ENCODE data around the gene XPO4. TPM values are rescaled to one million over a fixed set of nuclear protein-coding genes. Genes with fewer than 3 reads are reported as not detected.

Gene XPO4
- total and polyA plus RNA-seq, 2 of the 8 experiments (the other 6 are each of a cell fraction or from before 2014, with no cell fraction given): 11.9 to 33.3 TPM

- Histone ChIP-seq H3K27ac (ENCODE audit: low read depth, low read length) (no peak overlapping the region), H2AK5ac (ENCODE audit: low read depth, low read length) (no peak overlapping the region), H3K4ac (replicated peaks; ENCODE audit: insufficient read length, low read depth, low read length) (no peak overlapping the region), H3K4me1 (replicated peaks in 1 of 4; ENCODE audit: control insufficient read depth in 3 of 4, insufficient read depth in 4 of 4, low read length in 3 of 4) (peaks cover 0 to 2% (median under 1%) of the 10 kb centered on the region in 4 experiments; a peak in 2 of 7 replicates), H3K23ac (ENCODE audit: insufficient read length) (no peak overlapping the region), H2BK15ac (ENCODE audit: low read length) (no peak overlapping the region), H3K4me2 (ENCODE audit: insufficient read depth in 1 of 2, low read depth in 2 of 2, low read length in 2 of 2) (no peak overlapping the region), H2BK5ac (ENCODE audit: low read depth, low read length) (no peak overlapping the region), H3K4me3 (ENCODE audit: extremely low read depth in 1 of 4, insufficient read depth in 2 of 4, low read depth in 3 of 4, low read length in 4 of 4) (no peak overlapping the region), H3K56ac (replicated peaks; ENCODE audit: insufficient read length, low read depth, low read length) (no peak overlapping the region), H2AFZ (ENCODE audit: low read length) (no peak overlapping the region), H3K79me1 (ENCODE audit: low read depth, low read length) (no peaks in the 10 kb centered on the region), H2BK12ac (ENCODE audit: low read depth, low read length) (no peak overlapping the region), H2BK20ac (ENCODE audit: low read length) (no peak overlapping the region), H4K20me1 (replicated peaks in 1 of 2; ENCODE audit: control insufficient read depth in 1 of 2, insufficient read depth in 2 of 2, low read length in 2 of 2) (no peaks in the 10 kb centered on the region), H3K36me3 (ENCODE audit: control insufficient read depth in 2 of 4, insufficient read depth in 4 of 4, low read length in 3 of 4) (0 out of 8 replicates have a peak, but pooled peaks cover 0 to 3% (median 0%) of the 10 kb centered on the region in 4 experiments), H3K23me2 (ENCODE audit: low read depth, low read length) (no peaks in the 10 kb centered on the region), H3K14ac (ENCODE audit: insufficient read length) (no peak overlapping the region), H4K5ac (ENCODE audit: insufficient read length, low read depth, low read length) (no peak overlapping the region), H2BK120ac (replicated peaks; ENCODE audit: low read depth, low read length) (no peak overlapping the region), H4K91ac (replicated peaks; ENCODE audit: insufficient read length, low read length) (no peak overlapping the region), H3K9ac (replicated peaks in 1 of 4; ENCODE audit: extremely low read depth in 1 of 4, low read depth in 3 of 4, low read length in 3 of 4) (no peak overlapping the region), H3K27me3 (replicated peaks in 1 of 4; ENCODE audit: control insufficient read depth in 3 of 4, extremely low read depth in 1 of 4, insufficient read depth in 3 of 4, low read length in 3 of 4) (no peaks in the 10 kb centered on the region), H3K9me3 (ENCODE audit: insufficient read depth in 2 of 2, low read depth in 1 of 2, low read length in 1 of 2) (no peaks in the 10 kb centered on the region), H3K18ac (ENCODE audit: extremely low read depth, low read length) (no peak overlapping the region), H4K8ac (ENCODE audit: extremely low read depth, insufficient read depth, low read length) (no peak overlapping the region), H3K79me2 (ENCODE audit: control insufficient read depth in 1 of 2, insufficient read depth in 2 of 2, low read length in 2 of 2) (peaks cover 0 to 3% of the 10 kb centered on the region in 2 experiments; a peak in 1 of 4 replicates)
- ChIA-PET CTCF (ENCODE audit: partially characterized antibody) (interaction anchor here (0.8 to 4.0 kb wide), 7 partner anchors 7 to 845 kb away, joined by 3 to 54 read pairs (median 5); no protein-coding TSS in a partner anchor), POLR2A (ENCODE audit: partially characterized antibody) (no interaction called here)
- FAIRE-seq: no peak
- WGBS, 2 experiments (ENCODE audit: extremely low coverage in 1 of 2, insufficient coverage in 1 of 2, insufficient read length in 1 of 2, insufficient replicate concordance in 2 of 2, low coverage in 1 of 2, low lambda C conversion rate in 2 of 2, missing lambda C conversion rate in 1 of 2): 77% methylated on average over 5 of the region's 5 CpGs; no CpG with 5 or more reads in 1 of the 2 experiments
- DNase-seq (ENCODE audit: low read depth in 1 of 2, low spot score in 2 of 2): no peak
- TF ChIP-seq ATF3 (IDR thresholded peaks at IDR 0.05; ENCODE audit: insufficient read depth, low read depth, low read length): no peak
- TF ChIP-seq TAF7 (optimal IDR thresholded peaks at IDR 0.05; ENCODE audit: borderline replicate concordance, low read depth, low read length): no peak
- TF ChIP-seq BCL11A (IDR thresholded peaks at IDR 0.05; ENCODE audit: low read depth in 2 of 2, low read length in 2 of 2): no peak
- TF ChIP-seq GTF2F1 (IDR thresholded peaks at IDR 0.05; ENCODE audit: borderline replicate concordance, low read depth, low read length): no peak
- no peak for TF ChIP-seq RAD21 (IDR thresholded peaks at IDR 0.05 in 1 of 2, conservative IDR thresholded peaks at IDR 0.05 in 1 of 2; ENCODE audit: low read depth in 2 of 2, low read length in 2 of 2)
- no peak for TF ChIP-seq TAF1 (IDR thresholded peaks at IDR 0.05; ENCODE audit: low read depth, low read length)
- no peak for TF ChIP-seq KDM1A (IDR thresholded peaks at IDR 0.05; ENCODE audit: borderline replicate concordance, low read length)
- no peak for TF ChIP-seq NANOG (IDR thresholded peaks at IDR 0.05; ENCODE audit: insufficient read depth, low read depth, low read length, poor library complexity, severe bottlenecking)
- TF ChIP-seq SIX5 (IDR thresholded peaks at IDR 0.05; ENCODE audit: low read depth, low read length): no peak
- TF ChIP-seq SAP30 (IDR thresholded peaks at IDR 0.05; ENCODE audit: insufficient read depth, insufficient replicate concordance, low read length): no peak
- no peak for TF ChIP-seq RNF2 (IDR thresholded peaks at IDR 0.05; ENCODE audit: borderline replicate concordance, low read depth, low read length, missing control alignments, poor library complexity, severe bottlenecking)
- TF ChIP-seq HDAC2 (IDR thresholded peaks at IDR 0.05; ENCODE audit: borderline replicate concordance in 1 of 2, low read depth in 2 of 2, low read length in 2 of 2): no peak
Observed at GRCh38 chr13:20826301-20826700, 76.2 kb downstream of the XPO4 start.
